Measurements from ENCODE around the gene OR2M3.

- TF ChIP-seq POLR2AphosphoS5 (IDR thresholded peaks at IDR 0.05; ENCODE audit: low read depth, low read length) (no peak), TAF1 (IDR thresholded peaks at IDR 0.05; ENCODE audit: borderline replicate concordance, insufficient read depth, low read length) (no peak), SIN3A (IDR thresholded peaks at IDR 0.05; ENCODE audit: borderline replicate concordance, insufficient read depth, low read length) (no peak), FOXP2 (optimal IDR thresholded peaks at IDR 0.05; ENCODE audit: borderline replicate concordance, extremely low read depth, extremely low read length, insufficient read depth) (no peak)
- TF ChIP-seq, protein P1, sequence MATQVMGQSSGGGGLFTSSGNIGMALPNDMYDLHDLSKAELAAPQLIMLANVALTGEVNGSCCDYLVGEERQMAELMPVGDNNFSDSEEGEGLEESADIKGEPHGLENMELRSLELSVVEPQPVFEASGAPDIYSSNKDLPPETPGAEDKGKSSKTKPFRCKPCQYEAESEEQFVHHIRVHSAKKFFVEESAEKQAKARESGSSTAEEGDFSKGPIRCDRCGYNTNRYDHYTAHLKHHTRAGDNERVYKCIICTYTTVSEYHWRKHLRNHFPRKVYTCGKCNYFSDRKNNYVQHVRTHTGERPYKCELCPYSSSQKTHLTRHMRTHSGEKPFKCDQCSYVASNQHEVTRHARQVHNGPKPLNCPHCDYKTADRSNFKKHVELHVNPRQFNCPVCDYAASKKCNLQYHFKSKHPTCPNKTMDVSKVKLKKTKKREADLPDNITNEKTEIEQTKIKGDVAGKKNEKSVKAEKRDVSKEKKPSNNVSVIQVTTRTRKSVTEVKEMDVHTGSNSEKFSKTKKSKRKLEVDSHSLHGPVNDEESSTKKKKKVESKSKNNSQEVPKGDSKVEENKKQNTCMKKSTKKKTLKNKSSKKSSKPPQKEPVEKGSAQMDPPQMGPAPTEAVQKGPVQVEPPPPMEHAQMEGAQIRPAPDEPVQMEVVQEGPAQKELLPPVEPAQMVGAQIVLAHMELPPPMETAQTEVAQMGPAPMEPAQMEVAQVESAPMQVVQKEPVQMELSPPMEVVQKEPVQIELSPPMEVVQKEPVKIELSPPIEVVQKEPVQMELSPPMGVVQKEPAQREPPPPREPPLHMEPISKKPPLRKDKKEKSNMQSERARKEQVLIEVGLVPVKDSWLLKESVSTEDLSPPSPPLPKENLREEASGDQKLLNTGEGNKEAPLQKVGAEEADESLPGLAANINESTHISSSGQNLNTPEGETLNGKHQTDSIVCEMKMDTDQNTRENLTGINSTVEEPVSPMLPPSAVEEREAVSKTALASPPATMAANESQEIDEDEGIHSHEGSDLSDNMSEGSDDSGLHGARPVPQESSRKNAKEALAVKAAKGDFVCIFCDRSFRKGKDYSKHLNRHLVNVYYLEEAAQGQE (IDR thresholded peaks at IDR 0.05; ENCODE audit: insufficient read depth in 1 of 2, low read depth in 2 of 2, low read length in 2 of 2), result no peak
Observed at GRCh38 chr1:248196965-248197364, at the start of gene OR2M3.
